Putamen (tissue), 1 donor: ENCODE data around the gene CSF3.

Experiments
- DNase-seq: peaks from one replicate; pipeline ENCODE4 v3.0.0-alpha.2; 2016; ENCODE audit warnings: low spot score

The CSF3 gene, protein sequence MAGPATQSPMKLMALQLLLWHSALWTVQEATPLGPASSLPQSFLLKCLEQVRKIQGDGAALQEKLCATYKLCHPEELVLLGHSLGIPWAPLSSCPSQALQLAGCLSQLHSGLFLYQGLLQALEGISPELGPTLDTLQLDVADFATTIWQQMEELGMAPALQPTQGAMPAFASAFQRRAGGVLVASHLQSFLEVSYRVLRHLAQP

DNA sequence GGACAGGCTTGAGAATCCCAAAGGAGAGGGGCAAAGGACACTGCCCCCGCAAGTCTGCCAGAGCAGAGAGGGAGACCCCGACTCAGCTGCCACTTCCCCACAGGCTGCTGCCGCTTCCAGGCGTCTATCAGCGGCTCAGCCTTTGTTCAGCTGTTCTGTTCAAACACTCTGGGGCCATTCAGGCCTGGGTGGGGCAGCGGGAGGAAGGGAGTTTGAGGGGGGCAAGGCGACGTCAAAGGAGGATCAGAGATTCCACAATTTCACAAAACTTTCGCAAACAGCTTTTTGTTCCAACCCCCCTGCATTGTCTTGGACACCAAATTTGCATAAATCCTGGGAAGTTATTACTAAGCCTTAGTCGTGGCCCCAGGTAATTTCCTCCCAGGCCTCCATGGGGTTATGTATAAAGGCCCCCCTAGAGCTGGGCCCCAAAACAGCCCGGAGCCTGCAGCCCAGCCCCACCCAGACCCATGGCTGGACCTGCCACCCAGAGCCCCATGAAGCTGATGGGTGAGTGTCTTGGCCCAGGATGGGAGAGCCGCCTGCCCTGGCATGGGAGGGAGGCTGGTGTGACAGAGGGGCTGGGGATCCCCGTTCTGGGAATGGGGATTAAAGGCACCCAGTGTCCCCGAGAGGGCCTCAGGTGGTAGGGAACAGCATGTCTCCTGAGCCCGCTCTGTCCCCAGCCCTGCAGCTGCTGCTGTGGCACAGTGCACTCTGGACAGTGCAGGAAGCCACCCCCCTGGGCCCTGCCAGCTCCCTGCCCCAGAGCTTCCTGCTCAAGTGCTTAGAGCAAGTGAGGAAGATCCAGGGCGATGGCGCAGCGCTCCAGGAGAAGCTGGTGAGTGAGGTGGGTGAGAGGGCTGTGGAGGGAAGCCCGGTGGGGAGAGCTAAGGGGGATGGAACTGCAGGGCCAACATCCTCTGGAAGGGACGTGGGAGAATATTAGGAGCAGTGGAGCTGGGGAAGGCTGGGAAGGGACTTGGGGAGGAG lies at the start of gene CSF3:
Gene CSF3 (plus strand): TSS at position 436 of the 993 bp plus-strand sequence. CDS start 35 bp downstream, at position 471.
- no peak for DNase-seq

DNA sequence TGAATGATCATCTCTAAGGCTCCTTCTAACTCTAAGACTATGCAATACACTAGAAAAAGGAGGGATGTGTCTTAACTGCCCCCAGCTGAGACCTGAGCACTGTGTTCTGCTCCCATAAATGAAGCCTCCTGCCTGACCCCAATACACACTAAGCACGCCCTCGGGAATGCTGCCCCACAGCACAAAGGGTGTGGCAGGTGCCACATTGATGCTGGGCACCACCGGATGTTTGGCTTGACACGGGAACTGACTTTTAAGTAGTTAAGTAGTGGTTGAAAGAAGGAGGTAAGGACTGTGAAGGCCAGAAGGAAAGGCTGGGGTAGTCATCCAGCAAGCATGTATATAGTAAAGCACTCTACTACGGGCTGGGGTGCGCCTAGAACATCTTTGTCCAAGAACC lies 48.5 kb upstream of the CSF3 start:
- DNase-seq, result no peak

DNA sequence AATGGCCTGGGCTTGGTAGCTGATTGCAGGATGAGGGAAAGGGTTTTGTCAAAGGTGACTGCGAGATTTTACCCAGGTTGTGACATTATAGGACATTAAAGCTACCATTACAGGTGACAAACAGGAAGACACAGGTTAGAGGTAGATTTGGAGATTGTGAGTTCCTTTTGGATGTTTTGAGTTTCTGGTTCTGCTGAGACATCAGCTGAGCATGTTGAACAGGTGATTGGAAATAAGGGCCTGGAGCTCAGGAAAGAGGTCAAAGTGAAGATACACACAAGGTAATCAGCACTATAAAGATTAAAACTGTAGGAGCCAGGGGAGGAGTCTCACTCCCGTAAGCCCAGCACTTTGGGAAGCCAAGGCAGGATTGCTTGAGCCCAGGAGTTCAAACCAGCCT lies 46.5 kb upstream of the CSF3 start:
- DNase-seq, result no peak

DNA sequence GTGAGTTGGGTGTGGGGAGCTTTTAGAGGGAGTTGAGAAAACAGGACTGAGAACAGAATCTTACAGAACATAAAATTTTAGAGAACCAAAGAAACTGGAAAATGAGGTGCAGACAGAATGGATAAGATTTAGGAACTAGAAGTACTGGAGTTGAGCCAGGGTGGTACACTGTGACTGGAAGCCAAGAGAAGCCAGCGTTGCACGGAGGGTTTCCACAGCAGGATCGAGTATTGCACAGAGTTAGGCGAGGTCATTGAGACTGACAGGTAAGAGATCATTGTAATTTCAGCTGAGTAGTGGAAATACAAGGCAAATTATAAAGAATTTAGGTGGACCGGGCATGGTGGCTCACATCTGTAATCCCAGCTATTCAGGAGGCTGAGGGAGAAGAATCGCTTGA lies 45.9 kb upstream of the CSF3 start:
- DNase-seq, result no peak

DNA sequence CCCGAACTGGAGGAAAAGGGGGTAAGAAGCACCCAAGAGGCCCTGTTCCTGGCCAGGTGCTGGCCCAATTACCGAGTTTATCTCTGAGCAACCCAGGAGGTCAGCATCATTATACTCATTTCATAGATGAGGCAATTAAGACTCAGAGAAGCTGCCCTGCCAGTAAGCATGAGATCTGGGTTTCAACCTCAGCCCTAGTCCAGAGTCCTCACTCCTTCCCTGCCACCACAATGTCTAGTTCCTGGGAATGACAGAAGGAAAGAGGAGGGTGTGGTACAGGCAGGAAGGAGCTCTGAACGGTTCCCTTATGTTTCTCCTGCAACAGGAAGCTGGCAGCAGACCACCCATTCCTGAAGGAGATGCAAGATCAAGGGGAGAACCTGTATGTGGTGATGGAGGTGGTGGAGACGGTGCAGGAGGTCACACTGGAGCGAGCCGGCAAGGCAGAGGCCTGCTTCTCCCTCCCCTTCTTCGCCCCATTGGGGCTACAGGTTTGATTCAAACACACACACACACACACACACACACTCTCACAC lies 45.0 kb upstream of the CSF3 start:
- DNase-seq, result no peak

DNA sequence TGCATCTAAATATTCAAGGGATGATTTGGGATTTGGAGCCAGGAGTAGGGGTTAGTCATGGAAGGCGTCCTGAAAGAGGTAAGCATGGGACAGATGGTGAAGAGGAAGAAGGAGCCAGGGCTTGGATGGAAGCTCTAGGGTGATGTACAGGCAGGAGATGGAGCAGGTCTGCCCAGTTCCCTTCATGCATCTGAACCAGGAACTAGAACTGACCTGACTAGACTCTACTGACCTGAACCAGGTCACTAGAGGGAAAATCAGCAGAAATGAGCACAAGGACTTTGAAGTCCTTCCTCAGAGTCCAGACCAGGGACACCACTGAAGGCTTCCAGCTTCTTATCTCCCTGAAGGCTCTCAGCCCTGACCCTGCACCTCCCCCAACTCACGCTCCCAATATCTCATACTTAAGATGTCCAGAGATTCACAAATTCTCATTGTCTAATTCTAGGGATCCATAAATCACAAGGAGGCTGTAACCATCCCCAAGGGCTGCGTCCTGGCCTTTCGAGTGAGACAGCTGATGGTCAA lies 44.1 kb upstream of the CSF3 start:
- DNase-seq, result no peak

DNA sequence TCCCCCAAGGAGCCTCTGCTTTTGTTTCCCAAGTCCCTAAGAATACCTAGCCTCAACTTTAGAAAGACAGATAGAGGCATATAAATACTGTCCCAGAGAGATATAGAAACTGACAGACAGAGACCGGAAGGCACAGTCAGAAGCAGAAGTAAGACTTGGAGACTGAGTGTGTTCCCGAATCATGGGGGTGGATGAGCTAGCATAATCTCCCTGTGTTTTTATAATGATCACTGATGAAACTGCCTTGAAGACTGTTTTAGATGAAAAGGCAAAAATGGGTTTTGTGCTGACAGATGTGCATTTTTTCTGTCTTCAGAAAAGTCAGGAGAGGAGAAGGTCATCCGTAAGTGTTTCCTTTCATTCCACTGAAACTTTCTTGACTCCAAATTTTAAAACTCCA lies 43.0 kb upstream of the CSF3 start:
- no peak for DNase-seq

DNA sequence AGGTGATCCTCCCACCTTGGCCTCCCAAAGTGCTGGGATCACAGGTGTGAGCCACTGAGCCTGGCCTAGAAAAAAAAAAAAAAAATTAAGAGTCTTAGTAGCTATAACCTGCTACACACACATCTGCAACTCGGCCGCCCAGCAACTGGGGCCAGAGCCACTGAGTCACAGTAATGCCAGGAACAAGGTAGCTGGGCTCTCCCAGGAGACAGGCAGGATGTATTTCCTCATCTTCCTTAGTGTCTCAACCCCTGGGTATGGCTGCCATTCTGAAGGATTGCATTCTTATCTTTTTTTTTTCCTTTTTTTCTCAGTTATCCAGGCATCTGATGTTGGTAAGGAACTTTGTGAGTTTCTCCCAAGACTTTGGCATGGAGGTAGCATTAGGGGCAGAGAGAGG lies 41.7 kb upstream of the CSF3 start:
- DNase-seq, result no peak

DNA sequence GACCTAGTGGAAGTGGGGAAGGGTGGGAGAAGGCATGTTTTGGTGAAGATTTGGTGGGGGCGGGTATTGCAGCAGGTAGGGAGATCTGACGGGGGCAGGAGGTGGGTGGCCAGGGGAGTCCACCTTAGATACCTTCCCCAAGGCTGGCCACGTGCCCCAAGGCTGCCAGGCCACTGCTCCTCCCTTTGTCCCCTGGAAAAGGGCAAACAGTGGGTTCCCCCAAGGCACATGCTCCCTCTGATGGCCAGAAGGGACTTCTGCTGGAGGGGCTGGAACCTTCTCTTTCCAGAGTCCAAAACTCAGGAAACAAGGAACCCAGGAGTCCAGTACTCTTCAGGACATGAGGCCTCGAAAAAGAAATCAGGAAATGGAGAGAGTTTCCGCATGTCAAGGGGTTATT lies 40.8 kb upstream of the CSF3 start:
- DNase-seq, result no peak

DNA sequence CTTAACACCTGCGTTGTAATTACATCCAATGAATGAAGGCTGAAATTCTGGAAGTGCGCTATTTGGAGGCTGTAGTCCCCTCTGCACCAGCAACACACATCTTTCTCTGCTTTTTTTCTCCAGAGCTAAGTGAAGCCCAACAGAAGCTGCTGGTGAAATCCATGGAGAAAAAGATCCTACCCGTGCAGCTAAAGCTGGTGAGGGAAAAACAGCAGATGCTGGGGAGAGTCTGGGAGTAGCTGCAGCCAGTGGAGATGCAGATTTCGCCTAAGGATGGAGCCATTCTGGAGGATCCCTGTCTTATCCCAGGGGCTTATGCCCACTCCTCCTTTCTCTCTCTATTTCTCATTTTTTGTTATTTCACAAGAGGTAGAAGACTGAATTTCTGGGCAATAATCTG lies 39.4 kb upstream of the CSF3 start:
- no peak for DNase-seq

DNA sequence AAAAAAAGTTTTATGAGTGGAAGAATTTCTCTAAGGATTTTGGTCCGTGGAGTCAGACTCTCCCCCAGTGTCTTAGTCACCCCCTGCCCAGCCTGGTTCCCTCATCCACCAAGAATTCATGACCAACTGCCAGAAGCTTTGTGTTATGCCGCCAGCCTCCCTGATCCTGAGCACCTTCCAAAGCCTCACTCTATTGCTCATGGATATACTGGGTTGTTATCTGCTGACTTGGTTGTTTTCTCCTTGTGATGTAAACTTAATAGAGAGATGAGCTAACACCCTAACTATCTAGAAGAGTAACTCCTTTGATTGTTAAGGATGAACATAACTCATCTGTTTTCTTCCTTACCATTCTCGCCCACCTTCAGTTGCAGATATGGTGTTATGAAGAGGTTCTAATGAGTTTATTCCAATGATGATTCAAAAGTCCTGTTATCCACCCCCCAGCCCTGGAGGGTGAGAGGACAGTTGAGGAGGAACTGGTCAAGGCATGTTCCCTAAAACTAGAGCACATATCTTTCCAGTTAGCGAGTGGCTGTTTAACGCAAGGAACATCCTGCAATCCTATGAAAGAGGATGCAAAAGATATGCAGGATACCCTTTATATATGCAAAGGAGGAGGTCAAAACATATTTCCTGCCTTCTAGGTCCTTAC lies 36.1 kb upstream of the CSF3 start:
- no peak for DNase-seq

DNA sequence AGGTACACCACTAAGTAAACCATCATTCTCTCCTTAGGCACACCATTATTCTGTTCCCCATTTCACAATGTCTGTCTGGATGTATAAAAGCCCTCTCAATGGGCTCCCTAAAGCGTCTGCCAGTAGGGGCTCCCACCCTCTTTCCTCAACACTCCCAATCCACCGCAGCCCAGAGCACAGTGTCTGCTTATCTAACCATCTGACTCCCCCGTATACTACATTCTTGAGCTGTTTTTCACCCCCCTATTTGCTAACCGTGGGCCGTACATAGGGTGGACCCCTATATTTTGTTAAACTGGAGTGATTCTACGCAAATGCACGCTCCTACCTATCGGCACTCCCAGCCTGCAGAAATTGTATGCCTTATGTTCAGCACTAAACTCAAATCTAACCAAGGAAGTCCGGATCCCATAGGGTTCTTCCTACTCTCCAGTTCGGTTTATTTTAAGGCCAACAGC lies 35.3 kb upstream of the CSF3 start:
- no peak for DNase-seq

DNA sequence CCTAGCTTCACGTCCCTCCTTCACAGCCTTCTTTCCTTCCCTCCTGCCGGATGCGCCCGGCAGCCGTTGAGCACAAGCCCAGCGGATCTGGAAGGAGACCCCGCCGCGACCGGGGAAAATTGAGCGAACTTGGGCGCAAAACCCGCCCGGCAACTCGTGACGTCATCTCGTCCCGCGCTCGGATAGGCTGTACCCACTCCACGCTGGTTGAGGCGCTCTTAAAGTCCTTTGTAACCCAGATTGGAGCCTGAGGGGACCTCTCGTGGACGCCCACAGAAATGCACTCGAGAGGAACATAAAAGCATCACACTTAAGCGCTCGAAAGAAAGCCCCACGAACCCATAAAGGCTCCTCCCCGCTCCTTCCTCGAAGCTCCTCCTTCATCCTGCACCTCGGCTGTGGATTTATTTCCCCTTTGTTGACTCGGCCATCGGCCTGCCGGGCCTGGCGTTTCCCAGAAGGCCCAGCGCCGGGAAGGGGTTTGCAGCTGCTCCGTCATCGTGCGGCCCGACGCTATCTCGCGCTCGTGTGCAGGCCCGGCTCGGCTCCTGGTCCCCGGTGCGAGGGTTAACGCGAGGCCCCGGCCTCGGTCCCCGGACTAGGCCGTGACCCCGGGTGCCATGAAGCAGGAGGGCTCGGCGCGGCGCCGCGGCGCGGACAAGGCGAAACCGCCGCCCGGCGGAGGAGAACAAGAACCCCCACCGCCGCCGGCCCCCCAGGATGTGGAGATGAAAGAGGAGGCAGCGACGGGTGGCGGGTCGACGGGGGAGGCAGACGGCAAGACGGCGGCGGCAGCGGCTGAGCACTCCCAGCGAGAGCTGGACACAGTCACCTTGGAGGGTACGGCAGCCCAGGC lies 34.7 kb upstream of the CSF3 start, which contains the start of gene PSMD3:
Gene PSMD3 (plus strand): TSS at position 457 of the 856 bp plus-strand sequence. CDS start 164 bp downstream, at position 621.
- DNase-seq, result peak; percentile 100

DNA sequence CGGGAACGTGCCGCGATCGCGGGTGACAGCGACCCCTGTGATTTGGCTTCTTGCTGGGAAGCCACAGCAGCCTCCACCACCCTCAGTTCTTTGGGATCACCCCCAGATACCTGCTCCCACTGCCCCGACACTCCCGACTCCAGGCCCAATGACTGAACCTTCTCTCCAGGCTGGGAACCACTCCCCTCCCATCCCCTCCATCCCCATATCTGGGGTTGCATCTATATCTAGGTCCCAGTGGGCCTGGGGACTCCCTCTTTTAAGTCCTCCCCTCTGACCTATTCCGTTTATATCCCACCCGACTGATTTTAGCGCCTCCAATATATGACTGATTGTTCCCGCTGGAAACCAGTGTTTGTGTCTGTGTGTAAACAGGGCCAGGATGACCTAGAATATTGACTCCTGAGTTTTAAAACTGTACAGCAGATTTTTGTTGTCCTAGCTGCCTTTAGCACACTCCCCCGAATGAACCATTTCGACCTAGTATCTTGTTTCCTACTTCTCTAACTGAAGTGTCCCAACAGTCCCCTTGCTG lies 34.0 kb upstream of the CSF3 start:
- no peak for DNase-seq

DNA sequence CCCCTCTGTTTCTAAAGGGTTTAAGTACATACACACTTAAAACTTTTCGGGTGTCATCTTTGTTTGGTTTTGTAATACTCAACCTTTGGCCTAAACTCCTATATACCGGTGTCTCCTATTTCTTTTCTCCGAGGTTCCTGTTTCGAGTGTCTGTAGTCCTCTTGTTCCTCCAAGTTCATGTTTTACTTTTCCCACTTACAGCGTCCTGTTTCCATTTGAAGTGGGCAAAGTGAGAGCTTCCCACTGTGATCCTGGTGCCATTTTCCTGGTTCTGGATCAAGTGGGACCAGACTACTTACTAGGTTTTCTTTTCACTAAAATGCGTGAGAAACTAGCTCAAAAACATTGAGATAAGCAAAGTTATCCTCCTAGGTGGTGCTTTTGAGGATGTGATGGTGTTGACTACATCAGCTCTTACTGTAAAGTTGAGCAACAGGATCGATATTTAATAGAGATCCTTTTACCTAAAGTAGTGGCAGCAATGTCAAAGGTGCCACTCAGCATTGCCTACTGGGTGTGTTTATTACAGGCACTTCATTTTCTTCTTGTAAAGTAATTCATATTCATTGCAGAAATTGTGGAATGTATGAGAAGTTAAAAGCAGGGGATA lies 33.4 kb upstream of the CSF3 start:
- DNase-seq, result no peak

DNA sequence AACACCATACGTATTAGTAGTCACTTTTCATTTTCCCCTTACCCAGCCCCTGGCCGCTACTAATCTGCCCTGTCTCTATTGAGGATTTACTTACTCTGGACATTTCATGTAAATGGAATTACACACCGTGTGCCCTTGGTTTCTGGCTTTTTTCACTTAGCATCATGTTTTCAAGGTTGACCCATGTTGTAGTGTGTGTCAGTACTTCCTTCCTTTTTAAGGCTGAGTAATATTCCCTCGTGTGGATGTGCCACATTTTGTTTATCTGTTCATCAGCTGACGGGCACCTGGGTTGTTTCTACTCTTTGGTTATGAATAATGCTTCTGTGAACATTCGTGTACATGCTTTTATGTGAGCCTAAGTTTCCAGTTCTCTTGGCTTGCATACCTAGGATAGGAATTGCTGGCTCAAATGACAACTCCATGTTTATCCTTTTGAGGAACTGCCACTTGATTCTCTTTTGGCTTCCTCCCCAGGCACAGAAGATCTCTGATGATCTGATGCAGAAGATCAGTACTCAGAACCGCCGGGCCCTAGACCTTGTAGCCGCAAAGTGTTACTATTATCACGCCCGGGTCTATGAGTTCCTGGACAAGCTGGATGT lies 26.9 kb upstream of the CSF3 start:
- no peak for DNase-seq

DNA sequence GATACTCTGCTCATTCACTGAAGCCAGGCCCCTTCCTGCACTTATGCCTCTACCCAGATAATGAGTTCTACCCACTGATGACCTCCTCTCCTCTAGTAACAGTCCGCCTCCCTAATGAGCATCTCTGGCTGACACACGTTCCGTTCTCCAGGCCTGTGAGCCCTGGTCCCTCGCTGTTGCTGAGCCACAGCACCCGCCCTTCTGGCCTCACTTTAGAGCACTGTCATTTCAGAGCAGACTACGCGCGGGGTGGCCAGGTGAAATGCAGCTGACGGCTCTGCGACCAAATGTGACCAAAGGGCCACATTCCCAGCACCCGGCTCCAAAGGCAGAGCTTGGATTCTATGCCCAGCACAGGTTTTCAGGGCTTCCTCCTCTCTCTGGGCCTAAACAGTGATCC lies 20.8 kb upstream of the CSF3 start:
- DNase-seq, result no peak

DNA sequence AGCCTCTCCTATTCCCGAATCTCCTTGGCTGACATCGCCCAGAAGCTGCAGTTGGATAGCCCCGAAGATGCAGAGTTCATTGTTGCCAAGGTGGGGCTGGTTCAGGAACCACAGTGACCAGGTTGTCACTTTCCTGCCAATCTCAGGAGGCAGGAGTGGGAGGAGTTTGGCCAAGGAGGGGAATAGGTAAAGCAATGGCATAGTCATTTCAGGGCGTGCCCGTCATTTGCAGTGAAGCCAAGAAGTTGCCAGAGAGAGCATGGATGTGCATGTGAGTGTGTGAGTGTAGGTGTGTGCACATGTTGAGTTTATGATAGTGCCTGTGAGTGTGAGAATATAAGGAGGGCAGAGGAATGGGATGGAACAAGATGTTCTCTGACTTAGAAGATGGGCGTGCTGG lies 19.8 kb upstream of the CSF3 start:
- no peak for DNase-seq

DNA sequence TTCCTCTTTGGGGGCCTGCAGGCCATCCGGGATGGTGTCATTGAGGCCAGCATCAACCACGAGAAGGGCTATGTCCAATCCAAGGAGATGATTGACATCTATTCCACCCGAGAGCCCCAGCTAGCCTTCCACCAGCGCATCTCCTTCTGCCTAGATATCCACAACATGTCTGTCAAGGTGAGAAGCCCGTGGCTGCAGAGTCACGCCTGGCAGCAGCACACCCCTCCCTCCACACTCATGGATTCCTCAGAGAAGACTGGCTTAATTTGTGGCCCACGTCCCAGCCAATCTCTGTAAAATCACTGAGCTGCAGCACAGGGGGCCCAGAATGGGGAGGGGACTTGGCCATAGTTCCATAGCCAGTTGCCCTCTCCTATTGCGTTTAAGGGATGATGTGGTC lies 19.1 kb upstream of the CSF3 start:
- no peak for DNase-seq

DNA sequence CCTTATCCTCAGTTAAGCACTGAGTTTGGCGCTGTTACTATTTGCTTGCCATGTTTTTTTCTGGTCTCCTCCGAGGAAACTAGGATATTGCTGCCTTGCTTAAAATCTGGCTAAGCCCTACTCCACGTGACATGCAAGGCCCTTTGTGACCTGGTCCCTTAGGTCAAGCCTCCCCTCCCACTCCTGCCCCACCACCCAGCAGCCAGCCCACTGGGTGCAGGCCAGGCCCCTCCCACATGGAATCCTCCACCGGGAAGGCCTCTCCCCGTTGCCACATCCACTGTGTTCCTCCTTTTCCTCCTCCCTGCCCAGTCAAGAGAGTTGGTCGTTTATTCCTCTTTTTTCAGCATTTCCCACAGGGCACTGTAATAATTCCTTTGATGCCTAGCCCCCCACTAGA lies 18.4 kb upstream of the CSF3 start:
- no peak for DNase-seq
